HG03354 (cell line): ENCODE data around the gene MRTFA.
"Not testable (repeated sequence)": the region's sequence is repeated elsewhere in the genome, so short reads cannot be mapped to it uniquely, and the experiment has no call there.

Experiments used
- ATAC-seq: cut with Tn5 transposase; IDR thresholded peaks from one replicate; pipeline ENCODE4 v1.9.1; 2021; ENCODE audit warnings: mild to moderate bottlenecking; ENCODE audit not compliant: unreplicated experiment, poor library complexity, severe bottlenecking

The MRTFA gene

DNA sequence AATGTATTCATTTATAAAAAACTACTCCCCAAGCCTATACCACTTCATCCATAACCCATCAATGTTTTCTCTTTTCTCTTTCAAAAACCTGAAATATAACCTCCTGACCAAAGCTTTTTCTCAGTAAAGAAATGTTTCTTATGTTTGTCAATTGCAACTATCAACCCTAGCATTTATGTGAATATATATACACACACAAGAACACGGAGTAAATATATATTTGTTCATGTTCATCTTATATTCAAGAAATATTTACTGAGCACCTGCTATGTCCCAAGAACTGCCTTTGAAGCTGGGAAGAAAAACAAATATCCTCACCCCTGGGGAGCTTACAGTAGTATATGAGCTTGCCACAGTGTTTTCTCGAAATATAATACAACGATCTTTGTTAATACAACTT is 3.5 kb downstream of the MRTFA start:
- no peak for ATAC-seq

DNA sequence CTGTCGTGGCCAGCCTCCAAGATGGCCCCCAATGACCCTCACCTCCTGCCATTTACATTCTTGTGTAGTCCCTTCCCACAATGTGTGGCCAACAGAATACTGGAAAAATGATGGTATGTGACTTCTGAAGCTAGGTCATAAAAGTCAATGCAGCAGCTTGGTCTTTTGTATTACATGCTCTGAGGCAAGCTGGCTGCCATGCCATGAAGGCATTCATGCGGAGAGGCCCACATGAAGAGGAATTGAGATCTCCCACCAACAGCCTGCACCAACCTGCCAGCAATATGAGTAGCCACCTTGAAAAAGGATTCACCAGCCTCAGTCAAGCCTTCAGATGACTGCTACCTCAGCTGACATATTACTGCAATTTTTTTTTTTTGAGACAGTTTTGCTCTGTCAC is 4.6 kb downstream of the MRTFA start:
- ATAC-seq: no peak

DNA sequence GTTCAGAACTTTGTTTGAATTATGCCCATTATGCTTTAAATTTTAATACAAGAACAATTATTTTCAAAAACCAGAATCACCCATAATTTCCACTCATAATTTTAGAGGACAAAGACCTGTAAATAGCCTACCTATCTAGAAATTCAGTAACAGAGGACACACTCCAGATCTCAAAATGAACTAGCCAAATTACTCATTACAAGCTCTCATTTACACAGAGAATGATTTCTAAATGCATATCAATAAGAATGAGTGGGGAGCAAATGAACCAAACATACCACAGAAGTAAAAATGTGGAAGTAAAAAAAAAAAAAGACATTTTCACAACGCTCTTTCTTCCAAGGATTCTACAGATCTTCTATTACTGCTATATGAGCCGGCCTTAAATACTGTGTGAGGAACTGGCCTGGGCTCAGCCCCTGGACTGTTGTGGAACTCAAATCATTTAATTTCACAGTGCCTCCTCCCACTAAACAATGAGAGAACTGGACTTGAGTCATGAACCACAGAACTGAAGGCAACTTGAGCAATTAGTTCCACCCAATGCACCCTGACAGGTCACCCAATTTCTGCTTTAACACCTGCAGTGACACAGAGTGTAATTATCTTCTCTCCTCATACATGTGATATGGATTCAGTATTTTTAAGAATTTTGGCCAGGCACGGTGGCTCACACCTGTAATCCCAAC is 8.0 kb downstream of the MRTFA start:
- ATAC-seq: peak; percentile 46

DNA sequence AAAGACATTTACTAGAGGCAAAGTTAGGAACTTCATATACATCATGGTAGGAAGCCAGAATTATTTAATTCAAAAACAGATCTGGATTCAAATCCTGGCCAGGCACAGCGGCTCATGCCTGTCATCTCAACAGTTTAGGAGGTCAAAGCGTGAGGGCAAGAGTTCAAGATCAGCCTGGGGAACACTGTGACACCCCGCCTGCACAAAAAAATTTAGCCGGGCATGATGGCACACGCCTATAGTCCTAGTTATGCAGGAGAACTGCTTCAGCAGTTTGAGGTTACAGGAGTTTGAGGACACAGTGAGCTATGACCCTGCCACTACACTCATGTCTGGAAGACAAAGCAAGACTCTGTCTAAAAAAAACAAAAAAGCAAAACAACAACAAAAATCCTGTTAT is 8.9 kb downstream of the MRTFA start:
- ATAC-seq: no peak

DNA sequence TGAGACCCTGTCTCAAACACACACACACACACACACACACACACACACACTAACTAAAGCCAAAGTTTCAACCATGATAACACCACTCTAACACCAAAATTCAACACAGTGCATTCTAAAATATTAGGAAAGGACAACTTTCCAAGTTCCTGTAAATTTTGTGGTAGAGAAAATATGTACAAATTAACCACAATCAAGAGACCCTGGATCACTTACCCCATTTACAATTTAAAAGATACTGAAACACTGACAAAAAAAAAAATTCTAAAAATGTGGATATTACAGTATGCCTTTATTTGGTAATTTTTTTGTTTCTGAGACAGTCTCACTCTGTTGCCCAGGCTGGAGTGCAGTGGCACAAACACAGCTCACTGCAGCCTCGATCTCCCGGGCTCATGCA is 9.7 kb downstream of the MRTFA start:
- no peak for ATAC-seq

- ATAC-seq: not testable (repeated sequence)
These were observed 10.7 kb downstream of the MRTFA start for GRCh38 chr22:40625794-40626193.

DNA sequence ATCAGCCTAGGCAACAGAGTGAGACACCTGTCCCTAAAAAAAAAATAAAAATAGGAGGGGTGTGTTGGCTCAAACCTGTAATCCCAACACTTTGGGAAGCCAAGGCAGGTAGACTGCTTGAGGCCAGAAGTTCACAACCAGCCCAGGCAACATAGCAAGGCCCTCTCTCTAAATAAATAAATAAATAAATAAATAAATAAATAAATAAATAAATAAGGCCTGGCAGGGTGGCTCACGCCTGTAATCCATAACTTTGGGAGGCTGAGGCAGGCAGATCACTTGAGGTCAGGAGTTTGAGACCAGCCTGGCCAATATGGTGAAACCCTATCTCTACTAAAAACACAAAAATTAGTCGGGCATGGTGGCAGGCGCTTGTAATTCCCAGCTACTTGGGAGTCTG is 11.2 kb downstream of the MRTFA start:
- not testable (repeated sequence) for ATAC-seq

GRCh38 chr22:40624770-40625169 is 11.7 kb downstream of the MRTFA start:
- no peak for ATAC-seq

DNA sequence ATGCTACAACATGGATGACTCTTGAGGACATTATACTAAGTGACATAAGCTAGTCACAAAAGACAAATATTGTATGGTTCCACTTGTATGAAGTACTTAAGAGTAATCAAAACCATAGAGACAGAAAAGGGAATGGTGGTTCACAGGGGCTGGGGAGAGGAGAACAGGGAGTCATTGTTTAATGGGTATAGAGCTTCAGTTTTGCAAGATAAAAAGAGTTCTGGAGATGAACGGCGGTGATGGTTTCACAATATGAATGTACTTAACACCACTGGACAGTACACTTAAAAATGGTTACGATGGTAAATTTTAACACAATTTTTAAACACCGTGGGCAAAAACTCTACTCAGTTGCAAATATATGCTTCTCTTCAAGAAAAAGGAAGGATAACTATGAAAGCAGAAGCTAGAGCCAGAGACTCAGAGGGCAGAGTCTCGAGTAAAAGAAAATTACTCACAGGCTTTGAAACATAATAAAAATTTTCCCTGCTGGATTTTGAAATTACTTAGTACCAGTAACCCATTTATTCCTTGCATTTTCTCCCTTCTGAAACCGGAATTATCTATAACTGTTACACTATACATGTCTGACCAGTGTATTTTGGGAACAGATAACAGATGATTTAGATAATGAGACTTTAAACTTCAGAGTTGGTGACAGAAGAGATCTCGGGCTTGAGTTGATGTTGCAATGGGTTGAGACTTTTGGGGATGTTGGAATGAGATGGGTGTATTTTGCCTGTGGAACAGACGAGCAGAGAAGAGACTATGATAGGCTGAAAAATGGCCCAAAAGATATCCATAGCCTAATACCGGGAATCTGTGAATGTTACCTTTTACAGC is 15.0 kb downstream of the MRTFA start:
- no peak for ATAC-seq

GRCh38 chr22:40620464-40621046 is 16.0 kb downstream of the MRTFA start:
- no peak for ATAC-seq

GRCh38 chr22:40618400-40618799 is 18.1 kb downstream of the MRTFA start:
- ATAC-seq: no peak

DNA sequence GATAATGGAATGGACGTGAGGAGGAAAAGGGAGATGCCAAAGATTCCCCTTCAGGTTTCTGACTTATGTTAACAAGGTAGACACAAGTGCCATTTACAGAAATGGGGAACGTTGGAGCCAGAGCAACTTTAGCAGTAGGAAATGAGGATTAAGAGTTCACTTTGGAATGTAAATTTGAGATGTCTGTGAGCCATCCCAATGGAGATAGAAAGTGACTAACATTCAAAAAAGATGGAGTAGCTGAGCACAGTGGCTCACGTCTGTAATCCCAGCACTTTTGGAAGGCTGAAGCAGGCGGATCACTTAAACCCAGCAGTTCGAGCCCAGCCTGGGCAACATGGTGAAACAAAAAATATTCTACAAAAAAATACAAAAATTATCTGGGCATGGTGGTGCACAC is 19.9 kb downstream of the MRTFA start:
- ATAC-seq: no peak

DNA sequence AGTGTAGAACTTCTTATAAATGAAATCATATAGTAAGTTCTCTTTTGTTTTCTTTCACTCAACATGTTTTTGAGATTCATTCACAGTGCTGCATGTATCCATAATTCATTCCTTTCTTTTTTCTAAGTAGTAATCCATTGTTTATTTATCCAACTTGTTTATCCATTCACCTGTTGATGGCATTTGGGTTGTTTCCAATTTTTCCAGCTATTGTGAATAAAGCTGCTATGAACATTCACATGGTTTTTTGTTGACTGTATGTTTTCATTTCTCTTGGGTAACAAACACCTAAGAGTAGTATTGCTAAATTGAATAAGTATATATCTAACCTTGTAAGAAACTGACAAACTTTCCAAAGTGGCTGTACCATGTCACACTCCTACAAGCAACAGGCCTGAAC is 23.5 kb downstream of the MRTFA start:
- no peak for ATAC-seq

GRCh38 chr22:40612291-40612751 is 24.2 kb downstream of the MRTFA start:
- no peak for ATAC-seq

DNA sequence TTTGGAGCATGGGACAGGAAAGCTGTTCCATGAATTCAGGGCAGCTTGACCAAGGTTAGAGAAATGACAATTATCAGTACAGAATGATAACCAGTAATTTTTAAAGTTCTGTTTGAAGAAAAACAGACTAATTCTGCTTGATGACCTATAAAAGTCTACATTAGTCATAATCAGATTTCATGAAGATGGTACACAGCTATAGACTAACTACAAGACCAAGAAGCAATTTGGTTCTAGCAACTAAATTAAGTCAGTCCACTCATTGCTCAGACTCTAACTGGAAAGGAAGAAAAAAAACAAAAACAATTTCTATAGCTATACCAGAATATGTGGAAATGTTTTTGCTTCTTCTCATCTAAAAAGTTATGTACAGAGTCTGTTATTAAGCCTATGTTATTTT is 24.9 kb downstream of the MRTFA start:
- no peak for ATAC-seq

DNA sequence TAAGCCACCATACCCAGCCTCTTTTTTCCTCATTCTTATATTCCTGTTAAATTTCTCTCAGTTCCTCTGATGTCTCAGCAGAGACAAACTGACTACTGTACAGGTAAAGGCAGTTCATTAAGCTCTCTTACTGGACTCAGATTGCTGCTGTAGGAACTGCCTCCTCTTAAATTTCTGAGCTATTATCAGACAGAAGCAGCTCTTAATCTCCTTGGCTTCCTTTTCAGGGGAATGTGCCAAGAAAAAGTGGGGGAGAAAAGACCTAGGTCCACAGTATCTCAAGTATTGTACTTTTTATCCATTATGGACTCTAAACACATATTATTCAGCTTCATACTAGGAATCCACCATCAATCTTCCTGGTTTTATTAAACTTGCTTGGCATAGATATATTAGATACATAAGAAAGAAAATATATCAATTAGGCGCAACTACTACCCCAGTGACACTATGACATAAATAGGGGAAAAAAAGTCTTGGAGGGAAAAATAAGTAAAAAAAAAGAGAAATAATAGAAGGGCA is 26.1 kb downstream of the MRTFA start:
- no peak for ATAC-seq

DNA sequence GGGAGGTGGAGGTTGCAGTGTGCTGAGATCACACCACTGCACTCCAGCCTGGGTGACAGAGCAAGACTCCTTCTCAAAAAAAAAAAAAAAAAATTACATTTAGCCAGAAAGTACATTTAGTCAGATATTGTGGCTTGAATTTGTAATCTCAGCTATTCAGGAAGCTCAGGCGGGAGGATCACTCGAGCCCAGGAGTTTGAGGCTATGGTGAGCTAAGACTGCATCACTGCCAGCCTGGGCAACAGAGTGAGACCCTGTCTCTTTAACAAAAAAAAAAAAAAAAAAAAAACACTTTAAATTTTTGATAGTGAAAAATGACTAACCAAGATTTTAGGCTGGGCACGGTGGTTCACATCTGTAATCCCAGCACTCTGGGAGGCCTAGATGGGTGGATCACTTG is 27.3 kb downstream of the MRTFA start:
- no peak for ATAC-seq

DNA sequence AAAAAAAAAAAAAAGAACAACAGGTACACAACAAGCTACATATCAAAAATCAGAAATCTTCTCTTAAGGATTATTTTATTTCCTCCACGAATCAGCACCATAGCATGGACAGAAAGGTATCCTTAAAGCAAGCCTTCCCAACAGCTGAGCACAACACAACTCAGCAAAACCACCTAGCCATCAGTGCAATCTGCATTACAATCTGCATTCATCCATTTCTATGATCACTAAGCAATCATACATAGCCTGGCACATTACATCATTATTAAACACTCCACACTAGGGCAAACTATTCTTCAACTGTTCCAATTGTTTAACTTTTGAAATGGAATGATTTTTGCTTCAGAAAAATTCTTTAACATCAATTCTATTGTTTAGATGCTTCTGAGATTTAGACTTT is 29.0 kb downstream of the MRTFA start:
- ATAC-seq: no peak

GRCh38 chr22:40606306-40606705 is 30.2 kb downstream of the MRTFA start:
- no peak for ATAC-seq

- ATAC-seq: no peak
These were observed 30.8 kb downstream of the MRTFA start for GRCh38 chr22:40605761-40606160.
